Measurements from ENCODE around the gene ANKRD44.

DNA sequence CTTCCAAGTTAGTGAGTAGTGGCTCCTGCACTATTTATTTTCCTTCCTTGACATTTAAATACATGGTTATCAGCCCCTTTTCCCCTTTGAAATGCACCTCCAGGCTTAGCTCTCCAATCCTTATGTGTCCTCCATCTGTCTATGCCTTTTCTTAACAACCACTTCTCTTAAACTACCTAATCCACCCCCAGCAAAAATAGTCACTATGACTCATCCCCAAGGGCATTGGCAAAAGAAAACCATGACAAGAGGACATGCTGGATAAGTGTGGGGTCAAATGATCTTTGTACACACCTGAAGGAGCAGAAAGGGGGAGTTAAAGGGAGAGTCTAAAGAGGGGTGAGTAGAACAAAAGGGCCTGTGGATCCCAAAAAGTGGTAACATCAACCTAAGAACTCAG is 127.2 kb downstream of the ANKRD44 start:
- TF ChIP-seq SUZ12 (IDR thresholded peaks at IDR 0.05; ENCODE audit: extremely low read depth, insufficient read depth, insufficient read length) (no peak), YY1 (IDR thresholded peaks at IDR 0.05; ENCODE audit: insufficient read depth, insufficient read length) (no peak)
